Progenitor cell of endocrine pancreas (in vitro differentiated cells): ENCODE data around the gene CCT8. TPM values are rescaled to one million over a fixed set of nuclear protein-coding genes. Genes with fewer than 3 reads are reported as not detected.

Experiments
- DNase-seq: peaks from one replicate; pipeline ENCODE4 v3.0.0; 2021; ENCODE audit warnings: low spot score; ENCODE audit not compliant: unreplicated experiment
- H3K27ac Mint-ChIP-seq: 2 replicates; pipeline ENCODE4 v1.8.0; 2021; ENCODE audit warnings: mild to moderate bottlenecking, moderate library complexity, mixed read lengths
- H3K27me3 Mint-ChIP-seq: 2 replicates; pipeline ENCODE4 v1.8.0; 2021; ENCODE audit warnings: mixed read lengths
- H3K36me3 Mint-ChIP-seq: 2 replicates; pipeline ENCODE4 v1.8.0; 2022; ENCODE audit warnings: mixed read lengths; ENCODE audit not compliant: insufficient read depth
- H3K4me1 Mint-ChIP-seq: 2 replicates; pipeline ENCODE4 v1.8.0; 2021; ENCODE audit warnings: low read depth, mixed read lengths
- H3K4me3 Mint-ChIP-seq: 2 replicates; pipeline ENCODE4 v1.8.0; 2021; ENCODE audit warnings: low read depth, mild to moderate bottlenecking, moderate library complexity, mixed read lengths
- H3K9me3 Mint-ChIP-seq: 2 replicates; pipeline ENCODE4 v1.8.0; 2021; ENCODE audit warnings: low read depth, mixed read lengths
- CTCF ChIP-seq: fragments of 200-600 bp; sonication (generic); IDR thresholded peaks from one replicate; pipeline ENCODE4 v1.5.0; 2021; ENCODE audit warnings: antibody characterized with exemption, mild to moderate bottlenecking; ENCODE audit not compliant: unreplicated experiment
- total RNA-seq: library from RNA; stranded (reverse); gene quantifications from 2 replicates; pipeline ENCODE4 v1.2.1, GENCODE V29; 2021

The CCT8 gene
- total RNA-seq, 1 donor from 2014 or later: 208 TPM

GRCh38 chr21:29096218-29097015, 23.0 kb upstream of the CCT8 start:
- Mint-ChIP-seq H3K27me3 (no peaks in the 10 kb centered on the region), H3K4me1 (peaks cover 7% of the 10 kb centered on the region), H3K9me3 (peaks cover 2% of the 10 kb centered on the region), H3K36me3 (no peaks in the 10 kb centered on the region), H3K27ac (no peak overlapping the region), H3K4me3 (no peak overlapping the region)
- no peak for TF ChIP-seq CTCF
- DNase-seq: no peak

- H3K4me1 Mint-ChIP-seq: peaks cover 7% of the 10 kb centered on the region
- H3K9me3 Mint-ChIP-seq: no peaks in the 10 kb centered on the region
- TF ChIP-seq CTCF: no peak
- no peak for DNase-seq
- no peak overlapping the region for H3K27ac Mint-ChIP-seq
- H3K27me3 Mint-ChIP-seq: no peaks in the 10 kb centered on the region
- H3K36me3 Mint-ChIP-seq: no peaks in the 10 kb centered on the region
- H3K4me3 Mint-ChIP-seq: no peak overlapping the region
These were observed 18.9 kb upstream of the CCT8 start for GRCh38 chr21:29092102-29092959.

- no peak overlapping the region for H3K4me3 Mint-ChIP-seq
- H3K9me3 Mint-ChIP-seq: no peaks in the 10 kb centered on the region
- no peak for TF ChIP-seq CTCF
- no peaks in the 10 kb centered on the region for H3K36me3 Mint-ChIP-seq
- peaks cover 4% of the 10 kb centered on the region for H3K27me3 Mint-ChIP-seq
- H3K4me1 Mint-ChIP-seq: peaks cover 7% of the 10 kb centered on the region
- DNase-seq: no peak
- no peak overlapping the region for H3K27ac Mint-ChIP-seq
These were observed 17.6 kb upstream of the CCT8 start for GRCh38 chr21:29091033-29091432.

- Mint-ChIP-seq H3K9me3 (no peaks in the 10 kb centered on the region), H3K36me3 (no peaks in the 10 kb centered on the region), H3K27me3 (peaks cover 9% of the 10 kb centered on the region), H3K4me1 (no peaks in the 10 kb centered on the region), H3K4me3 (no peak overlapping the region), H3K27ac (no peak overlapping the region)
- no peak for TF ChIP-seq CTCF
- no peak for DNase-seq
These were observed 11.8 kb upstream of the CCT8 start for GRCh38 chr21:29085106-29085752.

- Mint-ChIP-seq H3K36me3 (no peaks in the 10 kb centered on the region), H3K9me3 (no peaks in the 10 kb centered on the region), H3K4me1 (no peaks in the 10 kb centered on the region), H3K4me3 (no peak overlapping the region), H3K27me3 (peaks cover 9% of the 10 kb centered on the region), H3K27ac (no peak overlapping the region)
- DNase-seq: no peak
- TF ChIP-seq CTCF: no peak
These were observed 10.9 kb upstream of the CCT8 start for GRCh38 chr21:29084372-29084771.
